GM18907 (cell line): ENCODE data around the gene FRY.
A peak's percentile ranks its signal among the peaks of the same experiment; 100 is the strongest.

ENCODE experiments used
- ATAC-seq: cut with Tn5 transposase; IDR thresholded peaks from one replicate; pipeline ENCODE4 v1.9.1; 2021; ENCODE audit warnings: mild to moderate bottlenecking, moderate library complexity; ENCODE audit not compliant: unreplicated experiment

FRY gene

GRCh38 chr13:32210101-32210500, 178.5 kb downstream of the FRY start:
- ATAC-seq = no peak

- no peak for ATAC-seq
Observed at GRCh38 chr13:32211813-32212212, 180.2 kb downstream of the FRY start.

- ATAC-seq = no peak
Observed at GRCh38 chr13:32212421-32212820, 180.8 kb downstream of the FRY start.

GRCh38 chr13:32213626-32214025, 182.1 kb downstream of the FRY start:
- ATAC-seq = no peak

- ATAC-seq = no peak
Observed at GRCh38 chr13:32214071-32214470, 182.5 kb downstream of the FRY start.

GRCh38 chr13:32216281-32216680, 184.7 kb downstream of the FRY start:
- ATAC-seq = no peak

GRCh38 chr13:32222046-32222676, 190.6 kb downstream of the FRY start:
- no peak for ATAC-seq

- no peak for ATAC-seq
Observed at GRCh38 chr13:32224916-32225315, 193.3 kb downstream of the FRY start.

GRCh38 chr13:32225481-32225931, 193.9 kb downstream of the FRY start:
- no peak for ATAC-seq

GRCh38 chr13:32228330-32229041, 196.9 kb downstream of the FRY start:
- no peak for ATAC-seq

GRCh38 chr13:32229443-32229842, 197.9 kb downstream of the FRY start:
- ATAC-seq = no peak

- ATAC-seq = no peak
Observed at GRCh38 chr13:32232263-32232662, 200.7 kb downstream of the FRY start.

GRCh38 chr13:32233062-32233461, 201.5 kb downstream of the FRY start:
- no peak for ATAC-seq

- ATAC-seq = no peak
Observed at GRCh38 chr13:32234914-32235313, 203.3 kb downstream of the FRY start.

- ATAC-seq = no peak
Observed at GRCh38 chr13:32237681-32238080, 206.1 kb downstream of the FRY start.

- ATAC-seq = no peak
Observed at GRCh38 chr13:32243695-32244094, 212.1 kb downstream of the FRY start.

GRCh38 chr13:32245555-32245954, 214.0 kb downstream of the FRY start:
- ATAC-seq = no peak

GRCh38 chr13:32246468-32246867, 214.9 kb downstream of the FRY start:
- peak; percentile 85 for ATAC-seq

GRCh38 chr13:32247887-32248286, 216.3 kb downstream of the FRY start:
- ATAC-seq = no peak

- peak; percentile 61 for ATAC-seq
Observed at GRCh38 chr13:32248801-32249200, 217.2 kb downstream of the FRY start.

- ATAC-seq = no peak
Observed at GRCh38 chr13:32252812-32253438, 221.4 kb downstream of the FRY start.

- no peak for ATAC-seq
Observed at GRCh38 chr13:32253911-32254399, 222.4 kb downstream of the FRY start.
